ENCODE data around the gene PAFAH1B1.

DNA sequence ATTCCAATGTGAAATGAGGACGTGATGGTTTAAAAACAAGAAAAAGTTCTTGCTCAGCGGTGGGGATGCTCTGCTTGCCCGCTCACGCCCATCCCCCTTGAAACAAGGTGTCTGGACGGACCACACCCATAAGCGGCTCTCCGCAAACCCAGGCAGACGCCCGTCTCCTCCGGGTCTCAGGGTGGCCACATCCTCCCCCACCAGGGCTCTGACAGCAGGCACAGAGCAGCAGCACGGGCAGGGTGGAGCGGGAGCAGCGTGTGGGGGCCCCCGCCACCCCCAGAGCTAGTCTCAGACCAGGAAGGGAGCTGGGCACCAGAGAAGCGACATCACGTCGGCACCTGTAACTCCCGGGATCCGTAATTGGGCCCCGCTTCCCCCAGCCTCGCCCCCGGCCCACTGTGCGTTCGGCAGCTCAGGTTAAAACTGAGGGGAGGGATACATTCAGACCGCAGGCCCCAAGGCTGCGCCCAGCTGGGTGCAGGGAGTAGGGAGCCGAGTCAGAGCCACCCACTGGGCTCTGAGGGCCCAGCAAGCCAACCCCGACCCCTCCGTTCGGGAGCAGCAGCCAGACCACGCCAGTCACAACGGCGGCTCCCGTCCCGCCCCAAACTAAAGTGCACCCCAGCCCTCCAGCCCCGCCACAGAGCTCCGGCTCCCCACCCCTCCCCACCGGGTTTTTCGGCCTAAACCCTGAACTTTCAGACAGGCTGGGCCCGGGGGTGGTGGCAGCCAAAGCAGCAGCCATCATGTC, 96.1 kb downstream of the PAFAH1B1 start:
- no peak for TF ChIP-seq EZH2phosphoT487 (IDR thresholded peaks at IDR 0.05; ENCODE audit: borderline replicate concordance, low read length)
- TF ChIP-seq, protein P1, sequence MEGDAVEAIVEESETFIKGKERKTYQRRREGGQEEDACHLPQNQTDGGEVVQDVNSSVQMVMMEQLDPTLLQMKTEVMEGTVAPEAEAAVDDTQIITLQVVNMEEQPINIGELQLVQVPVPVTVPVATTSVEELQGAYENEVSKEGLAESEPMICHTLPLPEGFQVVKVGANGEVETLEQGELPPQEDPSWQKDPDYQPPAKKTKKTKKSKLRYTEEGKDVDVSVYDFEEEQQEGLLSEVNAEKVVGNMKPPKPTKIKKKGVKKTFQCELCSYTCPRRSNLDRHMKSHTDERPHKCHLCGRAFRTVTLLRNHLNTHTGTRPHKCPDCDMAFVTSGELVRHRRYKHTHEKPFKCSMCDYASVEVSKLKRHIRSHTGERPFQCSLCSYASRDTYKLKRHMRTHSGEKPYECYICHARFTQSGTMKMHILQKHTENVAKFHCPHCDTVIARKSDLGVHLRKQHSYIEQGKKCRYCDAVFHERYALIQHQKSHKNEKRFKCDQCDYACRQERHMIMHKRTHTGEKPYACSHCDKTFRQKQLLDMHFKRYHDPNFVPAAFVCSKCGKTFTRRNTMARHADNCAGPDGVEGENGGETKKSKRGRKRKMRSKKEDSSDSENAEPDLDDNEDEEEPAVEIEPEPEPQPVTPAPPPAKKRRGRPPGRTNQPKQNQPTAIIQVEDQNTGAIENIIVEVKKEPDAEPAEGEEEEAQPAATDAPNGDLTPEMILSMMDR (IDR thresholded peaks at IDR 0.05; ENCODE audit: low read depth, low read length, poor library complexity, severe bottlenecking) = no peak

Measured in DOHH2 (cell line).